Cardiac muscle cell (in vitro differentiated cells and primary cell): ENCODE measurements around the gene ARMC5. TPM values are rescaled to one million over a fixed set of nuclear protein-coding genes. Genes with fewer than 3 reads are reported as not detected.

Experiments
- DNase-seq, 2 donors: peaks; one replicate each; pipeline versions ENCODE4 v3.0.0 to v3.0.0-alpha.2; 2010 to 2017; ENCODE audit warnings: low read depth in 1 of 2, low spot score in 1 of 2
- H3K27ac ChIP-seq: fragments of 200-600 bp; sonication (generic); 2 replicates; pipeline ENCODE4 v1.5.1; 2016
- H3K27me3 ChIP-seq: fragments of 200-600 bp; sonication (generic); 2 replicates; pipeline ENCODE4 v1.6.0; 2016; ENCODE audit warnings: control low read depth
- H3K36me3 ChIP-seq: fragments of 200-600 bp; sonication (generic); 2 replicates; pipeline ENCODE4 v1.5.1; 2016; ENCODE audit warnings: control low read depth
- H3K4me1 ChIP-seq: fragments of 200-600 bp; sonication (generic); 2 replicates; pipeline ENCODE4 v1.8.1; 2017; ENCODE audit warnings: low read depth, mild to moderate bottlenecking, mixed run types
- H3K4me3 ChIP-seq: fragments of 200-600 bp; sonication (generic); 2 replicates; pipeline ENCODE4 v1.5.1; 2016; ENCODE audit warnings: mild to moderate bottlenecking
- H3K9me3 ChIP-seq: fragments of 200-600 bp; sonication (generic); 2 replicates; pipeline ENCODE4 v1.5.1; 2017; ENCODE audit warnings: low read depth, mild to moderate bottlenecking, control low read depth
- polyA plus RNA-seq: library from polyadenylated mRNA; unstranded; fragments of >200 nt; fragmentation: Nextera tagmentation; extraction: Ambion mirVana; gene quantifications from 2 replicates; pipeline ENCODE4 v1.2.1, GENCODE V29; 2016
- total RNA-seq: library from RNA; depleted of rRNA; stranded (reverse); fragments of >200 nt; gene quantifications from 2 replicates; pipeline ENCODE4 v1.2.3, GENCODE V29; 2016
- TF ChIP-seq, protein P1 (sequence below): IDR thresholded peaks from 2 replicates; pipeline ENCODE4 v1.5.1; 2012; ENCODE audit warnings: low read depth, mild to moderate bottlenecking, low read length

The ARMC5 gene
- total and polyA plus RNA-seq, 2 experiments from 2014 or later, result 21.7 to 26.0 TPM

DNA sequence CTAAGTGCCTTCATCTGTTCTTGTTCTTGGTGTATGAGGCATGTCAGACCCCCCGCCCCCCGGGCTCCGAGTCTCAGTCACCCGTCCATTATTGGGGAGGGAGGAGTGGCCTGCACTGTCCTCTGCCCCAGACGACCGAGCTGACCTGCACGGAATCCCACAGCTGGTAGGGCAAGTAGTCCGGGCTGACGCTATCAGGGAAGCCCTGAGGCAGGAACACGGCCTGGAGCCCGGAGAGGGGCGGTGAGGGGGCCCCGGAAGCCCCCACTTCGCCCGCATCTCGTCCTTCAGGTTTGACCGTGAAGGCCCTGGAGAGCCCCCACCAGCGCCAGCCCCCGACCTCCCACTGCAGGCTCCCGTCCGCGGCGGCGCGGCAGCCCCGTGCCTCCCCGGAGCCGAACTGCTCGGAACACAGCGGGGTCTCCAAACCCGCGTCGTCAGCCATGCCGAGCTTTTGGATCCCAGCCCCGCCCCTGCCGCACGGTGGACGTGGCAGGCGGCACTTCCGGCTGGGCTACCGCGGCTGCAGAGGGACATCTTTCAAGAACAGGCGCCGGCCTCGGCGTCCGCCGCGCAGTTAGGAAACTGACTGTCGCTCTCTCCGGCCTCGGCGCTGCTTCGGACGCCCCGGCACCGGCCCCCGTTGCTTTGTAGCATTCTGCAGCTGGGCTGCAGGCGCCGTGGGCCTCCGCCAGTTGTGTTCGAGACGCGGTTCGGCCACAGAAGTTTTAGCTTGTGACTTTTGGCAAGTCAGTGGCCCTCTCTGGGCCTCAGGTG, 48.8 kb downstream of the ARMC5 start, which contains the start of gene RUSF1:
Gene RUSF1 (minus strand): TSS at position 463 of the 777 bp plus-strand sequence. CDS start 18 bp downstream, at position 445.
- Histone ChIP-seq H3K27ac (peak within 1 kb of the TSS; percentile 97), H3K27me3 (no peaks in the 10 kb centered on the region)

DNA sequence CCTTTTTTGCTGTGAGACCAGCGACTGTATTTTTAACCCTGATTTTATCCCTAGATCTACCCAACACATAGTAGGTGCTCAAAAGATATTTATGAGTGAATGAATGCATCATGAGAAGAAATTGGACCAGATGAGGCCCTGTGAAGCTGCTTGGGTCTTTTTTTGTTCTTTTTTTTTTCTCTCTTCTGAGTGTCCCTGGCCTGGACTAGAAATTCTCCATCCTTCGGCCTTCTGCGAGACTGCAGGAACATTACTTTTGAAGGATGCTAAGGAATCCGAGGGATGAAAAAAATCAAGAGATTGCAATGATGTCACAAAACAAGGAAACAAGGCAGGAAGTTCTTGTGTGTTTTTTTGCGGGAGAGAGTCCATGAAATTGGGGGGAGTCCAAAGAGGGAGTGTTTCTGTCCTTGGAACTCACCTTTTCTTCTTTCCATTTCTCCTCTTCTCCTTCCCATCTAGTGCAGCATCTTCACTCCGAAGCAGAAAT, 49.5 kb downstream of the ARMC5 start:
- peak overlapping the region; percentile 61 for H3K4me3 ChIP-seq
- TF ChIP-seq, protein P1, sequence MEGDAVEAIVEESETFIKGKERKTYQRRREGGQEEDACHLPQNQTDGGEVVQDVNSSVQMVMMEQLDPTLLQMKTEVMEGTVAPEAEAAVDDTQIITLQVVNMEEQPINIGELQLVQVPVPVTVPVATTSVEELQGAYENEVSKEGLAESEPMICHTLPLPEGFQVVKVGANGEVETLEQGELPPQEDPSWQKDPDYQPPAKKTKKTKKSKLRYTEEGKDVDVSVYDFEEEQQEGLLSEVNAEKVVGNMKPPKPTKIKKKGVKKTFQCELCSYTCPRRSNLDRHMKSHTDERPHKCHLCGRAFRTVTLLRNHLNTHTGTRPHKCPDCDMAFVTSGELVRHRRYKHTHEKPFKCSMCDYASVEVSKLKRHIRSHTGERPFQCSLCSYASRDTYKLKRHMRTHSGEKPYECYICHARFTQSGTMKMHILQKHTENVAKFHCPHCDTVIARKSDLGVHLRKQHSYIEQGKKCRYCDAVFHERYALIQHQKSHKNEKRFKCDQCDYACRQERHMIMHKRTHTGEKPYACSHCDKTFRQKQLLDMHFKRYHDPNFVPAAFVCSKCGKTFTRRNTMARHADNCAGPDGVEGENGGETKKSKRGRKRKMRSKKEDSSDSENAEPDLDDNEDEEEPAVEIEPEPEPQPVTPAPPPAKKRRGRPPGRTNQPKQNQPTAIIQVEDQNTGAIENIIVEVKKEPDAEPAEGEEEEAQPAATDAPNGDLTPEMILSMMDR, result no peak
- no peaks in the 10 kb centered on the region for H3K27me3 ChIP-seq
- H3K4me1 ChIP-seq, result peaks cover 12% of the 10 kb centered on the region
- H3K27ac ChIP-seq, result peak overlapping the region; percentile 97
- no peaks in the 10 kb centered on the region for H3K9me3 ChIP-seq
- peak in 1 of 2 donors; percentile 68 for DNase-seq
- H3K36me3 ChIP-seq, result no peaks in the 10 kb centered on the region

More for the DNA sequence above, 48.8 kb downstream of the ARMC5 start, which contains the start of gene RUSF1:
- Histone ChIP-seq H3K9me3 (no peaks in the 10 kb centered on the region), H3K4me1 (peaks cover 12% of the 10 kb centered on the region), H3K4me3 (peak within 1 kb of the TSS; percentile 61), H3K36me3 (no peaks in the 10 kb centered on the region)
- DNase-seq, result peak; percentile 93 to 96
- TF ChIP-seq, protein P1, result no peak

DNA sequence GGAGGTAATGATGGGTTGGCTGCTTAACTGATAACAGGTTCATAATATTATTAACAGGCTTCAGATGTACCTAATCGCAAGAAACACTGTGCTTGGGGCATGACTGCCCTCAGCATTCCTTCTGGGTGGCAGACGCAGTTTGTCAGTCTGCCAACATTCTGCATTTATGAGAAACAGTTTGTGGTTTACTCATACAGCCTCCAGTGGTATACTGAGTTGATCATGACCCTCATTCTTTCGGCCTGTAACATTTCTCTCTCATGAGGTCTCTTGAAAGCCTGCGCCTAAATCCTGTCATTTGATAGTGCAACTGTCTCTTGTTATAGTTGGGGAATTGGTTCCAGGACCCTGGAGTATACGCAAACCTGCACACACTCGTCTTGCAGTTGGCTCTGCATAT, 53.8 kb downstream of the ARMC5 start:
- Histone ChIP-seq H3K27me3 (no peaks in the 10 kb centered on the region), H3K4me1 (peaks cover 7% of the 10 kb centered on the region), H3K9me3 (no peaks in the 10 kb centered on the region), H3K36me3 (no peaks in the 10 kb centered on the region), H3K4me3 (no peak overlapping the region), H3K27ac (no peak overlapping the region)
- TF ChIP-seq, protein P1, result no peak
- peak in 1 of 2 donors; percentile 32 for DNase-seq

DNA sequence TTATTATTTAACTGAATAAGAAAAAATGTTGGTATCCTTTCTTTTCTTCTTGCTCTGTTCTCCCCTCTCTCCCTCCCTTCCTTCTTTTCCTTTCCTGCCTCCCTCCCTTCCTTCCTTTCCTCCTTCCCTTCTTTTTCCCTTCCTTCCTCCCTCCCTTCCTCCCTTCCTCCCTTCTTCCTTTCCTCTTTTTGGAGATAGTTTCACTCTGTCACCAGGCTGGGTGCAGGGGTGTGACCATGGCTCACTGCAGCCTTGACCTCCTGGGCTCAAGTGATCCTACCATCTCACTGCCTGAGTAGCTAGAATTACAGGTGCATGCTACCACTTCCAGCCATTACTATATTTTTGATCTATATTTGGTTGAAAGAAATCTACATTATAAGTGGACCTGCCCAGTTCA, 54.6 kb downstream of the ARMC5 start:
- DNase-seq, result no peak
- Histone ChIP-seq H3K27me3 (no peaks in the 10 kb centered on the region), H3K9me3 (no peaks in the 10 kb centered on the region), H3K4me3 (no peak overlapping the region), H3K4me1 (peaks cover 7% of the 10 kb centered on the region), H3K36me3 (no peaks in the 10 kb centered on the region), H3K27ac (no peak overlapping the region)
- TF ChIP-seq, protein P1, result no peak

Other genes with a start within 250 kb of the ARMC5 start
- 0.21 and 0.51 TPM in 2 replicates for gene TRIM72, start 245.4 kb upstream of the ARMC5 start, total RNA-seq
- not detected in 2 replicates for gene TRIM72, start 245.4 kb upstream of the ARMC5 start, polyA plus RNA-seq
- not detected in 2 replicates for gene PYDC1, start 242.4 kb upstream of the ARMC5 start, total RNA-seq
- 0.30 TPM in 1 of 2 replicates, not detected in the other for gene PYDC1, start 242.4 kb upstream of the ARMC5 start, polyA plus RNA-seq
- 0.07 TPM in 1 of 2 replicates, not detected in the other for gene ITGAM, start 199.5 kb upstream of the ARMC5 start, total RNA-seq
- not detected in 2 replicates for gene ITGAM, start 199.5 kb upstream of the ARMC5 start, polyA plus RNA-seq
- 0.53 and 0.69 TPM in 2 replicates for gene ITGAX, start 104.3 kb upstream of the ARMC5 start, total RNA-seq
- not detected in 2 replicates for gene ITGAX, start 104.3 kb upstream of the ARMC5 start, polyA plus RNA-seq
- not detected in 2 replicates for gene ITGAD, start 66.2 kb upstream of the ARMC5 start, total RNA-seq
- 0.31 TPM in 1 of 2 replicates, not detected in the other for gene ITGAD, start 66.2 kb upstream of the ARMC5 start, polyA plus RNA-seq
- 40.7 and 69.7 TPM in 2 replicates for gene COX6A2, start 31.1 kb upstream of the ARMC5 start, total RNA-seq
- 166 and 187 TPM in 2 replicates for gene COX6A2, start 31.1 kb upstream of the ARMC5 start, polyA plus RNA-seq
- gene ZNF843, start 16.7 kb upstream of the ARMC5 start, total RNA-seq, result 10.3 and 14.0 TPM in 2 replicates
- gene ZNF843, start 16.7 kb upstream of the ARMC5 start, polyA plus RNA-seq, result 4.1 and 4.3 TPM in 2 replicates
- 39.1 and 42.4 TPM in 2 replicates for gene TGFB1I1, start 12.7 kb downstream of the ARMC5 start, total RNA-seq
- gene TGFB1I1, start 12.7 kb downstream of the ARMC5 start, polyA plus RNA-seq, result 54.0 and 55.8 TPM in 2 replicates
- gene SLC5A2, start 23.6 kb downstream of the ARMC5 start, total RNA-seq, result 0.36 TPM in 1 of 2 replicates, not detected in the other
- gene SLC5A2, start 23.6 kb downstream of the ARMC5 start, polyA plus RNA-seq, result 3.4 and 4.9 TPM in 2 replicates
- gene RUSF1, start 48.9 kb downstream of the ARMC5 start, total RNA-seq, result 112 and 113 TPM in 2 replicates
- 54.0 and 58.5 TPM in 2 replicates for gene RUSF1, start 48.9 kb downstream of the ARMC5 start, polyA plus RNA-seq
- not detected in 2 replicates for gene AHSP, start 68.4 kb downstream of the ARMC5 start, total RNA-seq
- gene AHSP, start 68.4 kb downstream of the ARMC5 start, polyA plus RNA-seq, result not detected in 2 replicates